Activated CD4-positive, alpha-beta T cell treated with anti-CD3 and anti-CD28 coated beads, Interleukin-2, amount 10 ng/mL, durations not matched to agents 7 days and 5 days (primary cell): Measurements from ENCODE around the gene SPTY2D1. TPM values are rescaled to one million over a fixed set of nuclear protein-coding genes. Genes with fewer than 3 reads are reported as not detected.
A peak's percentile ranks its signal among the peaks of the same experiment; 100 is the strongest.
"Not testable (repeated sequence)": the region's sequence is repeated elsewhere in the genome, so short reads cannot be mapped to it uniquely, and the experiment has no call there.

ENCODE experiments used
- CTCF ChIA-PET: fragments of 350-600 bp; sonication (Branson Sonifier 250); formaldehyde crosslinking; loops from one replicate; lab custom pipeline; 2021; ENCODE audit warnings: antibody characterized with exemption; lab: Charles Lee
- POLR2A ChIA-PET: fragments of 350-600 bp; sonication (Branson Sonifier 250); formaldehyde crosslinking; loops from one replicate; lab custom pipeline; 2021; ENCODE audit warnings: antibody characterized with exemption; lab: Charles Lee
- DNase-seq: peaks from one replicate; pipeline ENCODE4 v3.0.0-alpha.2; 2020
- H3K27ac Mint-ChIP-seq: one replicate; pipeline ENCODE4 v1.8.0; 2021; ENCODE audit warnings: mild to moderate bottlenecking, moderate library complexity, mixed read lengths
- H3K27me3 Mint-ChIP-seq: one replicate; pipeline ENCODE4 v1.8.0; 2021; ENCODE audit warnings: mixed read lengths
- H3K36me3 Mint-ChIP-seq: one replicate; pipeline ENCODE4 v1.8.0; 2021; ENCODE audit warnings: low read depth, mixed read lengths
- H3K4me1 Mint-ChIP-seq: one replicate; pipeline ENCODE4 v1.8.0; 2021; ENCODE audit warnings: mixed read lengths
- H3K4me3 Mint-ChIP-seq: one replicate; pipeline ENCODE4 v1.8.0; 2021; ENCODE audit warnings: mild to moderate bottlenecking, moderate library complexity, mixed read lengths
- H3K9me3 Mint-ChIP-seq: one replicate; pipeline ENCODE4 v1.8.0; 2021; ENCODE audit warnings: mixed read lengths
- total RNA-seq, 2 experiments: library from RNA; stranded (reverse); gene quantifications; one replicate each; pipeline ENCODE4 v1.2.3, GENCODE V29; 2021

Gene SPTY2D1
- total RNA-seq, 2 experiments from 2014 or later, result 26.9 to 31.0 TPM

DNA sequence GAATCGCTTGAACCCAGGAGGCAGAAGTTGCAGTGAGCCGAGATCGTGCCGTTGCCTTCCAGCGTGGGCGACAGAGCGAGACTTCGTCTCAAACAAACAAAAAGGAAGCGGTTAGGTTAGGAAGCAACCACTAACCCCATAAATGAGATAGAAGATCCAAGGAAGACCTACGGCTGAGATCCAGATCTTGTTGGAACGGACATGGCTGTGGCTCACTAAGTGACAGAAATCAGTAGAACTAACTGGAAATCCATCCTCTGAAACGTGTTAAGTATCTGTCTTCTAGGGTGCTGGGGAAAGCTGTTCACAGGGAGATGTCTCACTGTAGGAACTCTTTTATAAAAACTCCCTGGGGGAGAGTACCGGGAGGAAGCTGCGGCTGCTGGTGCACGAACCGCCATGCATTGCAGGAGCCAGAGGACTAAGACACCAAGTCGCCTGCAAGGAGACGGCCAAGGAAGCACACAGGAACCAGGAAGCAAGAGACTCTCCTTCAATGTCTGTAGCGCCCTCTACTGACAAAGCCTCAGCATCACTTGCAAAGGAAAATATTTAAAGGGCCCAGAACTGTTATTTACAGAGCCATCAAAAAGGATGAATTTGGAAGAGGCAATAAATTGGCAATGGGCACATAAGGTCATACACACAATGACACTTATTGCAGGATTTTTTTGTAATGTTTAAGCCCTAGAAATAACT, 16.9 kb upstream of the SPTY2D1 start:
- ChIA-PET CTCF (interaction anchor here (0.5 to 3.2 kb wide), 8 partner anchors 10 to 140 kb away, joined by 3 to 9 read pairs (median 4); no protein-coding TSS in a partner anchor), POLR2A (interaction anchor here (0.5 kb wide), 1 partner anchor 35 kb away, joined by 6 read pairs; no protein-coding TSS in a partner anchor)
- no peaks in the 10 kb centered on the region for H3K9me3 Mint-ChIP-seq
- no peak overlapping the region for H3K27ac Mint-ChIP-seq
- no peaks in the 10 kb centered on the region for H3K27me3 Mint-ChIP-seq
- H3K4me1 Mint-ChIP-seq, result peaks cover 11% of the 10 kb centered on the region
- no peak overlapping the region for H3K4me3 Mint-ChIP-seq
- DNase-seq, result peak; percentile 65
- H3K36me3 Mint-ChIP-seq, result no peaks in the 10 kb centered on the region

DNA sequence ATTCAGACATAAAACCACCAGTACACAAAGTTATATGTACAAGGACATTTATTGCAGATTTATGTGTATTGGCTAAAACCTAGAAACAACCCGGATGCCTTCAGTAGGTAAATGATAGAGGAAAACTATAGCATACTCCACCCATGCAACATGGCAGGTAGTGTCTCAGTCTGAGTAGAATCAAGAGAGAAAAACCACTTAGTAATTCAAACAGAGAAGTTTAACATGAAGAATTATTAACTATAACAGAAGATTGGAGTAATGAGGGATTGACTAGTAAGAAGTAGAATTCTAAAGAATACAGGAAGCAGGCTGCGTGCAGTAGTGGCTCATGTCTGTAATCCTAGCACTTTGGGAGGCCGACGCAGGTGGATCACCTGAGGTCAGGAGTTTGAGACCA, 16.2 kb upstream of the SPTY2D1 start:
- ChIA-PET POLR2A (no interaction called here), CTCF (interaction anchor here (0.6 to 3.2 kb wide), 5 partner anchors 9 to 110 kb away, joined by 3 to 9 read pairs (median 5); no protein-coding TSS in a partner anchor)
- Mint-ChIP-seq H3K4me3 (no peak overlapping the region), H3K9me3 (no peaks in the 10 kb centered on the region), H3K4me1 (peaks cover 11% of the 10 kb centered on the region), H3K27me3 (no peaks in the 10 kb centered on the region), H3K27ac (no peak overlapping the region), H3K36me3 (no peaks in the 10 kb centered on the region)
- no peak for DNase-seq

DNA sequence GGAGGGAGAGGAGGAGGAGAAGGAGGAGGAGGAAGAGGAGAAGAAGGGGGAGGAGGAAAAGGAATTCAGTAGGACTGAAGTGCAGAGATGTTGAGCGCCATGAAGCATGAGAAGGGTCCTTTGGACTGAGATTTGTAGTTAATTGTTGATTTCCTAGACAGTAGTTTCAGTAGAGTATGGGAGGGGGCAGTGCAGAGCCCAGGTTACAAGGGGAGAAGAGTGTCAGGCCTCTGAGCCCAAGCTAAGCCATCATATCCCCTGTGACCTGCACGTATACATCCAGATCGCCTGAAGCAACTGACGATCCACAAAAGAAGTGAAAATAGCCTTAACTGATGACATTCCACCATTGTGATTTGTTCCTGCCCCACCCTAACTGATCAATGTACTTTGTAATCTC, 8.9 kb upstream of the SPTY2D1 start:
- H3K27me3 Mint-ChIP-seq, H3K36me3 Mint-ChIP-seq, H3K4me3 Mint-ChIP-seq, H3K9me3 Mint-ChIP-seq, H3K4me1 Mint-ChIP-seq, CTCF ChIA-PET, DNase-seq, H3K27ac Mint-ChIP-seq, POLR2A ChIA-PET: not testable (repeated sequence)

DNA sequence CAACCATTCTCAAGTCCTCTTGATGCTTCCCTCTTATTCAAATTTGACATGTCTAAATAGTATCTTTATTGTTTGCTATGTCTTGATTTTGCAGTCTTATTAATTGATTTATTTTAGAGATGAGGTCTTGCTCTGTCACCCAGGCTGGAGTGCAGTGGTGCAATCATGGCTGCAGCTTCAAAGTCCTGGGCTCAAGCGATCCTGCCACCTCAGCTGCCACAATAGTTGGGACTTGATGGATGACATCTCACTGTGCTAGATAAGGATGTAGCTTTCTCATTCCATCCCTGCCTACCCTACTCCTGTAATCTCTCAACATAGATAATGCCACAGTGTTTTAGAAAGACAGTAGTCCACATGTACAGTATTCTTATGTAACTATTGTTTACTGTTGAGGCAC, 7.5 kb upstream of the SPTY2D1 start:
- no peak for DNase-seq
- peaks cover 10% of the 10 kb centered on the region for H3K27me3 Mint-ChIP-seq
- POLR2A ChIA-PET, result no interaction called here
- H3K27ac Mint-ChIP-seq, result no peak overlapping the region
- no peaks in the 10 kb centered on the region for H3K4me1 Mint-ChIP-seq
- no peak overlapping the region for H3K4me3 Mint-ChIP-seq
- CTCF ChIA-PET, result interaction anchor here (0.6 to 1.6 kb wide), 4 partner anchors 9 to 1893 kb away, joined by 3 to 5 read pairs (median 4); no protein-coding TSS in a partner anchor
- no peaks in the 10 kb centered on the region for H3K9me3 Mint-ChIP-seq
- H3K36me3 Mint-ChIP-seq, result no peaks in the 10 kb centered on the region

DNA sequence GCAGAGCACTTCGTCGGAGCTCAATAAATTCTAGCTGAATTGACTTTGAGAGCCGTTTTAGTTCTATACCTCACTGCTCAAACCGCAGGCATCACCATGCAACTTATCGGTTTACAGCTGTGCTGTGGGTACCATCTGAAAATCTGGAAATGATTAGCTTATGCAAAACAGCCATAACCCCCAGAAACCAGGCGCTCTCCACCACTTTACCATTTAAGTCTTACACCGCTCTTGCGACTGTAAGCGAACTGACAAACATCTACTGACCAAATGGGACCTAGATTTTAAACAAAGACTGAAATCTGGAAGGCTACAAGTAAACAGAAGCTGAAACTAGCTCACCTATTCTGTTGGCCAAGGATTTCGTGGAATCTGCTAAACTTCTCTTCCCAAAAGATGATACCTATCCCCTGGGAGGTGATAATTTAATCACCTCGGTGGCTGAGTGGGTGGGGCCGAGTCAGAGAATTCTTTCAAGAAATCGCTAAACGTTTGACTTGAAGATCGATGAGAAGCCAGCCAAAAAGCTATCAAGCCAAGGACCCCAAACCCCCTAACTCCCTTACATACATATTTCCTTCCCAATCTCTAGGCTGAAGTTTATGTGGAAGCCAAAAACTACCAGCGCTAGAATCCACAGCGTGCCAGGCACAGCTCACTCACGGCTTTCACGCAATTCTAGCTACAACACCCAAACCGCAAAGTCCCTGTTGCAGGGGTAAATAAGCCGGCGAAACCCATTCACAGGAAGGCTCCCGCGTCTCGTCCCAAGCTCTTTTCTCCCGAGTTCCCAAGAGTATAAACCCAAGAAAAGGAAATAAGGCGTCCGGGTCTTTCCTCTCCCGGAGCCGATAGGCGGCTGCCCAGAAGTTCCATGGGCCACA, 644 bp downstream of the SPTY2D1 start:
- peak overlapping the region; percentile 96 for H3K27ac Mint-ChIP-seq
- peak; percentile 35 for DNase-seq
- POLR2A ChIA-PET, result interaction anchor here (0.6 to 1.5 kb wide), 6 partner anchors 15 to 271 kb away, joined by 3 to 6 read pairs (median 4); no protein-coding TSS in a partner anchor

DNA sequence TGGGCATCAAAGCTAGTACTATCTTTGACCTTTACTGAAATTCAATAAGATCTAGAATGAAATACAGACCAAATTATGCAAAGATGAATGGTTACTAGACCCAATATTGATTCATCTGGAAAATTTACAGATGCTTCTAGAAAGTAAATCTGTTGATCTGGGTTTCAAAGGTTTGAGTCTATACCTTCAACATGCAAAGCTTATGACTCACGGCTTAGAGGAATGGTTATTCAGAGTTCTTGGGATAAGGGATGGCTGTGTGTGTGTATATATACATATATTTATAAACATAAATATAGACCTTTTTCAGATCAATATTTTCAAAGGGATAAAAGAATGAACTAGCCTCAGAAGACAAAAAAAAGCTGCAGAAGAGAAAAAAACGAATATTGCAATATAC, 1.3 kb downstream of the SPTY2D1 start:
- CTCF ChIA-PET, result interaction anchor here (0.8 to 7.1 kb wide), 7 partner anchors 8 to 389 kb away, joined by 3 to 65 read pairs (median 4); no protein-coding TSS in a partner anchor
- Mint-ChIP-seq H3K9me3 (no peaks in the 10 kb centered on the region), H3K4me3 (peak overlapping the region; percentile 99), H3K27me3 (no peaks in the 10 kb centered on the region), H3K4me1 (peaks cover 29% of the 10 kb centered on the region), H3K36me3 (peaks cover 3% of the 10 kb centered on the region), H3K27ac (peak overlapping the region; percentile 96)
- DNase-seq, result no peak
- POLR2A ChIA-PET, result interaction anchor here (0.6 to 1.5 kb wide), 3 partner anchors 15 to 271 kb away, joined by 3 to 4 read pairs (median 4); no protein-coding TSS in a partner anchor

More for the DNA sequence above, 644 bp downstream of the SPTY2D1 start:
- Mint-ChIP-seq H3K4me3 (peak overlapping the region; percentile 99), H3K27me3 (no peaks in the 10 kb centered on the region), H3K9me3 (no peaks in the 10 kb centered on the region), H3K36me3 (peaks cover 3% of the 10 kb centered on the region), H3K4me1 (peaks cover 26% of the 10 kb centered on the region)
- CTCF ChIA-PET, result interaction anchor here (0.8 to 7.1 kb wide), 8 partner anchors 9 to 390 kb away, joined by 3 to 65 read pairs (median 4); no protein-coding TSS in a partner anchor

DNA sequence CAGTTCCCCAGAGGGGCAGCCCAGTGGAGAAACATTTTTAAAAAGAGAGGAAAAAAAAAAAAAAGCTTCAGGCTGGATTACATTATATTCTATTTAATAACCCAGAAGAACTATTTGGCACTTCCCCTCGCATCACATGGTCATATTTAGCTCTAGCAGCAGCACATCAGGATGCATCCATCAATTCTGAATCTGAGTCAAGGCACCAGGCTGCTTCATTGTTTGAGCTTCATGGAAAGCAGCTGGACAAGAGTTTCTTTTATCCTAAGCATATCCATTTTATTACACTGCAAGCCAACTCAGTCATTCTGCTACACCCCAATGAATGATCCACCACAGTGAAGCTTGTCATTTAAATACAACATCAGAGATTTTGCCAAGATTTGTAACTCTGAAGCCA, 10.0 kb downstream of the SPTY2D1 start:
- CTCF ChIA-PET, result interaction anchor here (1.1 to 1.8 kb wide), 2 partner anchors 9 to 11 kb away, joined by 4 to 7 read pairs; no protein-coding TSS in a partner anchor
- POLR2A ChIA-PET, result no interaction called here

DNA sequence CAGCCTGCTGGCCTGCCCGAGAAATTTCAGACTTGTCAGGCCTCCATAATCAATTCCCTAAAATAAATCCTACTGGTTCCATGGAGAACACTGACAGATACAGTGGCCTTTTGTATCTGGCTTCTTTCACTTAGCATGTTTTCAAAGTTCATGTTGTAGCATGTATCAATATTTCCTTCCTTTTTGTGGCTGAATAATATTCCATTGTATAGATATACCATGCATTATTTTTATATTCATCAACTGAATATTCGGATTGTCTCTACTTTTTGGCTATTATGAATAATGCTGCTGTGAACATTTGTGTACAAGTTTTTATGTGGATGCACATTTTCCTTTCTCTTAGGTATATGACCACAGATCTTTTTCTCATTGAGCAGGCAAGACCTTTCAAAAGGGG, 10.4 kb downstream of the SPTY2D1 start:
- Mint-ChIP-seq H3K27me3 (no peaks in the 10 kb centered on the region), H3K36me3 (peaks cover 10% of the 10 kb centered on the region), H3K4me3 (no peak overlapping the region), H3K4me1 (peaks cover 29% of the 10 kb centered on the region), H3K27ac (no peak overlapping the region), H3K9me3 (no peaks in the 10 kb centered on the region)
- POLR2A ChIA-PET, result no interaction called here
- DNase-seq, result no peak
- CTCF ChIA-PET, result interaction anchor here (1.1 to 1.8 kb wide), 2 partner anchors 10 kb away, joined by 3 to 7 read pairs; no protein-coding TSS in a partner anchor

More for the DNA sequence above, 10.0 kb downstream of the SPTY2D1 start:
- Mint-ChIP-seq H3K27me3 (no peaks in the 10 kb centered on the region), H3K27ac (no peak overlapping the region), H3K9me3 (no peaks in the 10 kb centered on the region), H3K36me3 (peaks cover 10% of the 10 kb centered on the region), H3K4me1 (peaks cover 27% of the 10 kb centered on the region), H3K4me3 (no peak overlapping the region)
- no peak for DNase-seq

DNA sequence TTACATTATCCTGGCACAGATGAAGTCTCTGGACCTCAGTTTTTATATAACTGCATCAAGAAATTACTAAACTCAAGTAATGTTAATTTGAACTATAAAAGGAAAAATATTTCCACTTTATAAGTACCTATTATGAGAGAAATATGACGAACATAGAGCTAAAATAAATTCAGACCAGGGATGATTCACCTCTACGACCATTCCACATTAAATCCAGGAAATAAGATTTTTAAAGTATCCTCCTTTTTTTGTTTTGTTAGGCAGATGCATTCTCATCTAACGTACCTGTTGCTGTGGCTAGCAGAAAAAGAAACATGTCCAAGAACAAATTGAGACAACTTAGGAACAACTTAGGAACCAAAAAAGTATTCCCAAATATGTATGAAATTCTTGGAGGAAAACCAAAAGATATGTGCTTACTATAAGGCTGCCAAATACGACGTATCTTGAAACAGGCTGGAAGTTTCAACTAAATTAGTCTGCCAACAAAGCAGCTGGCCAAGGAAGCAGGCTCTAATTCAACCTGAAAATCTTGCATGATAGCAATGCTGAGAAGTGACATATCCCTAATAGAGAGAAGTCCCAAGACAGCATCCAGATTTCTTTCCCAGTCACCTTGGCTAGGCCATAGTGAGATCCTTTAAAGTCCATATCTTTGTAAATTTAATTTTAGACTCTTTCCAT, 15.7 kb downstream of the SPTY2D1 start:
- CTCF ChIA-PET, result interaction anchor here (1.5 to 6.3 kb wide), 3 partner anchors 13 to 370 kb away, joined by 3 to 65 read pairs (median 3); partner anchors contain the start of genes SAA2 and SPTY2D1
- Mint-ChIP-seq H3K9me3 (no peaks in the 10 kb centered on the region), H3K27ac (peak overlapping the region; percentile 55), H3K27me3 (no peaks in the 10 kb centered on the region), H3K4me3 (peak overlapping the region; percentile 48), H3K4me1 (peaks cover 50% of the 10 kb centered on the region), H3K36me3 (peaks cover 39% of the 10 kb centered on the region)
- POLR2A ChIA-PET, result interaction anchor here (0.6 to 1.4 kb wide), 2 partner anchors 15 to 40 kb away, joined by 4 to 7 read pairs; no protein-coding TSS in a partner anchor
- DNase-seq, result no peak

DNA sequence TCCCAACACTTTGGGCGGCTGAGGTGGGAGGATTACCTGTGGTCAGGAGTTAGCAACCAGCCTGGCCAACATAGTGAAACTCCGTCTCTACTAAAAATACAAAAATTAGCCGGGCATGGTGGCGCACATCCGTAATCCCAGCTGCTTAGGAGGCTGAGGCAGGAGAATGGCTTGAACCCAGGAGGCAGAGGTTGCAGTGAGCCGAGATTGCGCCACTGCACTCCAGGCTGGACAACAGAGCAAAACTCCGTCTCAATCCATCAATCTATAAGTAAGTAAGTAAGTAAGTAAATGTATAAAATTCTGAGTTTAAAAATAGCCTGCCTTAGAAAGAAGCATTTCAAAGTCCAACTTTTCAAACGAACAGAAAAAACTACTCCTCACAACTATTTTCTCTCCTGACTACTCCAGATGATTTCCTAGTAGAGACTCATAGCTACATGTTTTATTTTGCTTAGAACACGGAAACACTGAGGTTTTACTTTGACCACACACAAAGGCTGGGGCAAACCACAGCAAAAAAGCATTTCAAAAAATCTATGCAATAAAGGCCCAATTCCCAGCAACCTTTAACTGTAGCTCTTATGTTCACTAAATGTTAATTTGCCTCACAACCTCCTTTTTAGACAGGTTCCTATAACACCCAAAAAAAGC, 16.3 kb downstream of the SPTY2D1 start:
- POLR2A ChIA-PET, result interaction anchor here (0.6 to 1.4 kb wide), 2 partner anchors 16 to 39 kb away, joined by 4 to 7 read pairs; no protein-coding TSS in a partner anchor
- no peaks in the 10 kb centered on the region for H3K9me3 Mint-ChIP-seq
- H3K4me1 Mint-ChIP-seq, result peaks cover 50% of the 10 kb centered on the region
- peaks cover 45% of the 10 kb centered on the region for H3K36me3 Mint-ChIP-seq
- H3K27me3 Mint-ChIP-seq, result no peaks in the 10 kb centered on the region
- peak overlapping the region; percentile 48 for H3K4me3 Mint-ChIP-seq
- DNase-seq, result peak; percentile 64
- CTCF ChIA-PET, result interaction anchor here (1.5 to 6.3 kb wide), 2 partner anchors 13 to 17 kb away, joined by 3 to 65 read pairs; partner anchors contain the start of gene SPTY2D1
- H3K27ac Mint-ChIP-seq, result peak overlapping the region; percentile 47
